Neural cell (in vitro differentiated cells): ENCODE data around the gene ZNF276. TPM values are rescaled to one million over a fixed set of nuclear protein-coding genes. Genes with fewer than 3 reads are reported as not detected.

Experiments
- H2AFZ ChIP-seq: fragments of 200-600, 300-800 bp; sonication (generic), shearing (Covaris generic); 2 replicates; pipeline ENCODE4 v1.6.0; 2014; ENCODE audit warnings: low read depth, mild to moderate bottlenecking, antibody characterized with exemption, low read length, moderate library complexity
- H3F3A ChIP-seq: fragments of 200-600 bp; shearing (Covaris generic); 2 replicates; pipeline ENCODE4 v1.6.1; 2016; ENCODE audit warnings: mild to moderate bottlenecking, moderate library complexity, mixed read lengths, antibody characterized with exemption, low read length; ENCODE audit not compliant: insufficient read depth, poor library complexity, severe bottlenecking
- H3K27ac ChIP-seq: fragments of 200-600, 300-800 bp; sonication (generic), shearing (Covaris generic); 2 replicates; pipeline ENCODE4 v1.5.1; 2014; ENCODE audit warnings: mild to moderate bottlenecking, low read length, moderate library complexity
- H3K27me3 ChIP-seq: fragments of 300-800, 200-600 bp; sonication (generic), shearing (Covaris generic); 2 replicates; pipeline ENCODE4 v1.6.0; 2014; ENCODE audit warnings: mild to moderate bottlenecking, low read depth, low read length, moderate library complexity; ENCODE audit not compliant: insufficient read depth
- H3K36me3 ChIP-seq: fragments of 300-800, 200-600 bp; sonication (generic), shearing (Covaris generic); 2 replicates; pipeline ENCODE4 v1.5.1; 2014; ENCODE audit warnings: mild to moderate bottlenecking, antibody characterized with exemption, low read length, moderate library complexity; ENCODE audit not compliant: insufficient read depth
- H3K4me2 ChIP-seq: fragments of 300-800, 200-600 bp; sonication (generic), shearing (Covaris generic); 2 replicates; pipeline ENCODE4 v1.6.0; 2014; ENCODE audit warnings: mild to moderate bottlenecking, low read length
- H3K4me3 ChIP-seq: fragments of 300-800, 200-600 bp; sonication (generic), shearing (Covaris generic); 2 replicates; pipeline ENCODE4 v1.5.1; 2014; ENCODE audit warnings: mild to moderate bottlenecking, low read length, moderate library complexity
- H3K79me2 ChIP-seq: fragments of 200-600 bp; shearing (Covaris generic); replicated peaks from 2 replicates; pipeline ENCODE4 v1.6.0; 2014; ENCODE audit warnings: mild to moderate bottlenecking, low read length, moderate library complexity; ENCODE audit not compliant: insufficient read depth
- H3K9ac ChIP-seq: fragments of 300-800, 200-600 bp; sonication (generic), shearing (Covaris generic); 2 replicates; pipeline ENCODE4 v1.6.1; 2016; ENCODE audit warnings: mild to moderate bottlenecking, low read length, mixed read lengths
- H3K9me2 ChIP-seq: fragments of 200-600 bp; shearing (Covaris generic); 2 replicates; pipeline ENCODE4 v1.6.1; 2016; ENCODE audit warnings: mild to moderate bottlenecking, low read length, mixed read lengths; ENCODE audit not compliant: insufficient read depth
- H3K9me3 ChIP-seq: fragments of 200-600, 300-800 bp; sonication (generic), shearing (Covaris generic); 2 replicates; pipeline ENCODE4 v1.6.1; 2016; ENCODE audit warnings: mild to moderate bottlenecking, mixed run types, low read length, moderate library complexity, mixed read lengths
- H4K20me1 ChIP-seq: fragments of 200-600 bp; shearing (Covaris generic); 2 replicates; pipeline ENCODE4 v1.6.1; 2016; ENCODE audit warnings: mild to moderate bottlenecking, mixed run types; ENCODE audit not compliant: insufficient read depth
- CTCF ChIP-seq: fragments of 450-650 bp; IDR thresholded peaks from 2 replicates; pipeline ENCODE4 v1.5.1; 2014; ENCODE audit warnings: antibody characterized with exemption, mild to moderate bottlenecking, moderate library complexity; ENCODE audit not compliant: poor library complexity, severe bottlenecking
- EP300 ChIP-seq: fragments of 450-650 bp; conservative IDR thresholded peaks from 2 replicates; pipeline ENCODE4 v1.6.1; 2014; ENCODE audit warnings: antibody characterized with exemption, mild to moderate bottlenecking, moderate library complexity; ENCODE audit not compliant: poor library complexity, severe bottlenecking
- EZH2 ChIP-seq: fragments of 200-600, 300-800 bp; shearing (Covaris generic), sonication (generic); IDR thresholded peaks from 2 replicates; pipeline ENCODE4 v1.6.1; 2014; ENCODE audit warnings: antibody characterized with exemption, low read length, borderline replicate concordance, mild to moderate bottlenecking; ENCODE audit not compliant: insufficient read depth, poor library complexity, severe bottlenecking
- MXI1 ChIP-seq: fragments of 450-650 bp; conservative IDR thresholded peaks from 2 replicates; pipeline ENCODE4 v1.6.1; 2014; ENCODE audit warnings: antibody characterized with exemption, mild to moderate bottlenecking; ENCODE audit not compliant: poor library complexity, severe bottlenecking
- POLR2AphosphoS5 ChIP-seq: IDR thresholded peaks from 2 replicates; pipeline ENCODE4 v1.6.1; 2012
- RAD21 ChIP-seq: fragments of 450-650 bp; conservative IDR thresholded peaks from 2 replicates; pipeline ENCODE4 v1.6.1; 2014; ENCODE audit warnings: antibody characterized with exemption, mild to moderate bottlenecking, moderate library complexity
- SMC3 ChIP-seq: fragments of 450-650 bp; conservative IDR thresholded peaks from 2 replicates; pipeline ENCODE4 v1.6.1; 2014; ENCODE audit warnings: antibody characterized with exemption, mild to moderate bottlenecking, moderate library complexity; ENCODE audit not compliant: poor library complexity
- TAF1 ChIP-seq: IDR thresholded peaks from 2 replicates; pipeline ENCODE4 v1.6.1; 2012; ENCODE audit warnings: low read depth
- polyA plus RNA-seq: library from polyadenylated mRNA; depleted of rRNA; stranded (reverse); fragments of >200 nt; gene quantifications from 2 replicates; pipeline ENCODE4 v1.2.3, GENCODE V29; 2014
- TF ChIP-seq, protein P1 (sequence below): IDR thresholded peaks from 2 replicates; pipeline ENCODE4 v1.6.1; 2012; ENCODE audit warnings: borderline replicate concordance

Gene ZNF276
- polyA plus RNA-seq, 1 donor from 2014 or later, result 35.4 TPM

DNA sequence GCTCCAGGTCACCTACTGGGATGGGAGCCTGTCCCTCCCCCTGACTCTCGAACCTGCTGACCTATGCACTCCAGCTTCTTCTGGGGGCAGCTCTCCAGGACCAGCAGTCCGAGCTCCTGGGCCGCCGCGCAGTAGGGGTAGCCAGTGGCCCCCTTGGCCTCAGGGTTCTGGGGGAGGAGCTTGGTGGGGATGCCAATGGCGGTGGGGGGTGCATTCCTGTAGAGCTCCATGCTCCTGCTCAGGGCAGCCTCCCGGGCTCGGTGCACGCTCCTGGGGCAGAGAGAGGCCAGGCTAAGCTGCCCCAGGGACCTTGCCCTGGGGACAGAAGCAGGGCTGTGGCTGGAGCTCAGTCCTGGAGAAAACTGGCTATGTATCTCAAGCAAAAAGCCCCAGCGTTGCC lies 12.2 kb upstream of the ZNF276 start:
- H3K27me3 ChIP-seq, result no peaks in the 10 kb centered on the region
- no peak overlapping the region for H3K27ac ChIP-seq
- no peak overlapping the region for H3K4me3 ChIP-seq
- no peaks in the 10 kb centered on the region for H3K79me2 ChIP-seq
- TF ChIP-seq RAD21, result no peak
- H3K9me3 ChIP-seq, result no peaks in the 10 kb centered on the region
- H2AFZ ChIP-seq, result no peak overlapping the region
- H3K4me2 ChIP-seq, result no peak overlapping the region
- no peaks in the 10 kb centered on the region for H3K36me3 ChIP-seq
- no peaks in the 10 kb centered on the region for H3K9me2 ChIP-seq
- no peaks in the 10 kb centered on the region for H3F3A ChIP-seq
- H3K9ac ChIP-seq, result no peak overlapping the region
- H4K20me1 ChIP-seq, result no peaks in the 10 kb centered on the region

- no peak for TF ChIP-seq MXI1
- no peak for TF ChIP-seq EZH2
- TF ChIP-seq CTCF, result no peak
- no peak for TF ChIP-seq EP300
- TF ChIP-seq TAF1, result no peak
- TF ChIP-seq POLR2AphosphoS5, result no peak
- no peak for TF ChIP-seq SMC3
- TF ChIP-seq RAD21, result no peak
- TF ChIP-seq, protein P1, sequence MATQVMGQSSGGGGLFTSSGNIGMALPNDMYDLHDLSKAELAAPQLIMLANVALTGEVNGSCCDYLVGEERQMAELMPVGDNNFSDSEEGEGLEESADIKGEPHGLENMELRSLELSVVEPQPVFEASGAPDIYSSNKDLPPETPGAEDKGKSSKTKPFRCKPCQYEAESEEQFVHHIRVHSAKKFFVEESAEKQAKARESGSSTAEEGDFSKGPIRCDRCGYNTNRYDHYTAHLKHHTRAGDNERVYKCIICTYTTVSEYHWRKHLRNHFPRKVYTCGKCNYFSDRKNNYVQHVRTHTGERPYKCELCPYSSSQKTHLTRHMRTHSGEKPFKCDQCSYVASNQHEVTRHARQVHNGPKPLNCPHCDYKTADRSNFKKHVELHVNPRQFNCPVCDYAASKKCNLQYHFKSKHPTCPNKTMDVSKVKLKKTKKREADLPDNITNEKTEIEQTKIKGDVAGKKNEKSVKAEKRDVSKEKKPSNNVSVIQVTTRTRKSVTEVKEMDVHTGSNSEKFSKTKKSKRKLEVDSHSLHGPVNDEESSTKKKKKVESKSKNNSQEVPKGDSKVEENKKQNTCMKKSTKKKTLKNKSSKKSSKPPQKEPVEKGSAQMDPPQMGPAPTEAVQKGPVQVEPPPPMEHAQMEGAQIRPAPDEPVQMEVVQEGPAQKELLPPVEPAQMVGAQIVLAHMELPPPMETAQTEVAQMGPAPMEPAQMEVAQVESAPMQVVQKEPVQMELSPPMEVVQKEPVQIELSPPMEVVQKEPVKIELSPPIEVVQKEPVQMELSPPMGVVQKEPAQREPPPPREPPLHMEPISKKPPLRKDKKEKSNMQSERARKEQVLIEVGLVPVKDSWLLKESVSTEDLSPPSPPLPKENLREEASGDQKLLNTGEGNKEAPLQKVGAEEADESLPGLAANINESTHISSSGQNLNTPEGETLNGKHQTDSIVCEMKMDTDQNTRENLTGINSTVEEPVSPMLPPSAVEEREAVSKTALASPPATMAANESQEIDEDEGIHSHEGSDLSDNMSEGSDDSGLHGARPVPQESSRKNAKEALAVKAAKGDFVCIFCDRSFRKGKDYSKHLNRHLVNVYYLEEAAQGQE, result no peak
Observed at GRCh38 chr16:89709716-89710432, 11.5 kb upstream of the ZNF276 start.

More at GRCh38 chr16:89709716-89710432, 11.5 kb upstream of the ZNF276 start:
- no peak overlapping the region for H3K9ac ChIP-seq
- no peaks in the 10 kb centered on the region for H3K36me3 ChIP-seq
- H3K4me2 ChIP-seq, result no peak overlapping the region
- H3K9me2 ChIP-seq, result no peaks in the 10 kb centered on the region
- no peaks in the 10 kb centered on the region for H3F3A ChIP-seq
- no peaks in the 10 kb centered on the region for H4K20me1 ChIP-seq
- H3K27ac ChIP-seq, result no peak overlapping the region
- no peaks in the 10 kb centered on the region for H3K9me3 ChIP-seq
- no peaks in the 10 kb centered on the region for H3K79me2 ChIP-seq
- no peak overlapping the region for H3K4me3 ChIP-seq
- H3K27me3 ChIP-seq, result no peaks in the 10 kb centered on the region
- no peak overlapping the region for H2AFZ ChIP-seq
